ENCODE data around the gene ATG4A. TPM values are rescaled to one million over a fixed set of nuclear protein-coding genes. Genes with fewer than 3 reads are reported as not detected.

Gene ATG4A
- total RNA-seq, 1 experiment from 2014 or later: 3.5 TPM

DNA sequence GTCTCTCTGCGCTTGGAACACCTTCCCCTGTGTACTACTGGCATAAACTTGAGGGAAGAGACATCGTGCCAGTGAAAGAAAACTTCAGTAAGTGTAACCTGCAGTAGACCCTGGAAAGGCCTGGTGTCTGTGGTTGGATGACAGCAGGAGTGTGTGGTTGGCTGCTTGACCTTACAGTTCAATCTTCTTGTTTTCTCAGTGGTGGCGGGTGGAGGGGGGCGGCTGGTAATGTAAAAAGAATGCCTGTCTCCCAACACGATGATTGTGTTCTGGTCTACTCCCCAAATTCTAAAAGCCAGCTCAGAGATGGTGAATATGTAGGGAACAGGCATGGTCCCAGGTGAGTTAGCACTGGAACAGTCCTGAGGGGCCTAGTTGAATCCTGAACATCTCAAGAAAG lies 18.8 kb upstream of the ATG4A start (continued):
- TF ChIP-seq TCF7 (CRISPR knock-in tag; IDR thresholded peaks at IDR 0.05; ENCODE audit: low read depth): no peak
- no peak for TF ChIP-seq ELF4 (CRISPR knock-in tag; IDR thresholded peaks at IDR 0.05; ENCODE audit: low read depth)
- TF ChIP-seq ZNF396 (CRISPR knock-in tag; IDR thresholded peaks at IDR 0.05; ENCODE audit: borderline replicate concordance): no peak
- TF ChIP-seq, protein P1, sequence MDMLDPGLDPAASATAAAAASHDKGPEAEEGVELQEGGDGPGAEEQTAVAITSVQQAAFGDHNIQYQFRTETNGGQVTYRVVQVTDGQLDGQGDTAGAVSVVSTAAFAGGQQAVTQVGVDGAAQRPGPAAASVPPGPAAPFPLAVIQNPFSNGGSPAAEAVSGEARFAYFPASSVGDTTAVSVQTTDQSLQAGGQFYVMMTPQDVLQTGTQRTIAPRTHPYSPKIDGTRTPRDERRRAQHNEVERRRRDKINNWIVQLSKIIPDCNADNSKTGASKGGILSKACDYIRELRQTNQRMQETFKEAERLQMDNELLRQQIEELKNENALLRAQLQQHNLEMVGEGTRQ (CRISPR knock-in tag; IDR thresholded peaks at IDR 0.05): no peak
- TF ChIP-seq GRHL2 (CRISPR knock-in tag; IDR thresholded peaks at IDR 0.05; ENCODE audit: insufficient replicate concordance, severe bottlenecking): no peak
- no peak for TF ChIP-seq TP53 (CRISPR knock-in tag; IDR thresholded peaks at IDR 0.05)
- TF ChIP-seq, protein P2, sequence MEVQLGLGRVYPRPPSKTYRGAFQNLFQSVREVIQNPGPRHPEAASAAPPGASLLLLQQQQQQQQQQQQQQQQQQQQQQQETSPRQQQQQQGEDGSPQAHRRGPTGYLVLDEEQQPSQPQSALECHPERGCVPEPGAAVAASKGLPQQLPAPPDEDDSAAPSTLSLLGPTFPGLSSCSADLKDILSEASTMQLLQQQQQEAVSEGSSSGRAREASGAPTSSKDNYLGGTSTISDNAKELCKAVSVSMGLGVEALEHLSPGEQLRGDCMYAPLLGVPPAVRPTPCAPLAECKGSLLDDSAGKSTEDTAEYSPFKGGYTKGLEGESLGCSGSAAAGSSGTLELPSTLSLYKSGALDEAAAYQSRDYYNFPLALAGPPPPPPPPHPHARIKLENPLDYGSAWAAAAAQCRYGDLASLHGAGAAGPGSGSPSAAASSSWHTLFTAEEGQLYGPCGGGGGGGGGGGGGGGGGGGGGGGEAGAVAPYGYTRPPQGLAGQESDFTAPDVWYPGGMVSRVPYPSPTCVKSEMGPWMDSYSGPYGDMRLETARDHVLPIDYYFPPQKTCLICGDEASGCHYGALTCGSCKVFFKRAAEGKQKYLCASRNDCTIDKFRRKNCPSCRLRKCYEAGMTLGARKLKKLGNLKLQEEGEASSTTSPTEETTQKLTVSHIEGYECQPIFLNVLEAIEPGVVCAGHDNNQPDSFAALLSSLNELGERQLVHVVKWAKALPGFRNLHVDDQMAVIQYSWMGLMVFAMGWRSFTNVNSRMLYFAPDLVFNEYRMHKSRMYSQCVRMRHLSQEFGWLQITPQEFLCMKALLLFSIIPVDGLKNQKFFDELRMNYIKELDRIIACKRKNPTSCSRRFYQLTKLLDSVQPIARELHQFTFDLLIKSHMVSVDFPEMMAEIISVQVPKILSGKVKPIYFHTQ (CRISPR knock-in tag; IDR thresholded peaks at IDR 0.05): no peak
- TF ChIP-seq, protein P3, sequence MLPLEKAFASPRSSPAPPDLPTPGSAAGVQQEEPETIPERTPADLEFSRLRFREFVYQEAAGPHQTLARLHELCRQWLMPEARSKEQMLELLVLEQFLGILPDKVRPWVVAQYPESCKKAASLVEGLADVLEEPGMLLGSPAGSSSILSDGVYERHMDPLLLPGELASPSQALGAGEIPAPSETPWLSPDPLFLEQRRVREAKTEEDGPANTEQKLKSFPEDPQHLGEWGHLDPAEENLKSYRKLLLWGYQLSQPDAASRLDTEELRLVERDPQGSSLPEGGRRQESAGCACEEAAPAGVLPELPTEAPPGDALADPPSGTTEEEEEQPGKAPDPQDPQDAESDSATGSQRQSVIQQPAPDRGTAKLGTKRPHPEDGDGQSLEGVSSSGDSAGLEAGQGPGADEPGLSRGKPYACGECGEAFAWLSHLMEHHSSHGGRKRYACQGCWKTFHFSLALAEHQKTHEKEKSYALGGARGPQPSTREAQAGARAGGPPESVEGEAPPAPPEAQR (CRISPR knock-in tag; IDR thresholded peaks at IDR 0.05): no peak

DNA sequence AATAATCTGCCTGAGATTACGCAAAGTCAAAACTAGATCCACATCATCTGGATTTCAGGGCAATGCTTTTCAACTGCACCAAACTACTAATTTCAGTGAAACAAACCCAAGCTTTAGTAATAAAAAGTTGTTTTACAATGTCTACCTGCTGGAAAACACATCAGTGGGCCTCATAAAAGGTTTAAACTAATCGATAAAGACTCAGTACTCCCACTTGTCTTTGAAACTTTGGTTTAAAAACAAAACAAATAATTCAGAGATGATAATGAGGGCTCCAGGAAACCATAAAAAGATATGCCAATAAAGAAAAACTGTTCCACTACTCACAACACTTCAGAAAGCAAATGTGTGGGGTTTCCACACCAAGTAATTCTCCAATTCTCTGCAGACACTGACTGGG lies 10.5 kb upstream of the ATG4A start:
- Mint-ChIP-seq H3K4me1 (no peaks in the 10 kb centered on the region), H3K4me3 (no peak overlapping the region), H3K27me3 (ENCODE audit: low read depth) (no peaks in the 10 kb centered on the region), H3K36me3 (peaks cover 9% of the 10 kb centered on the region), H3K9me3 (no peaks in the 10 kb centered on the region), H3K27ac (no peak overlapping the region)
- TF ChIP-seq, protein P4, sequence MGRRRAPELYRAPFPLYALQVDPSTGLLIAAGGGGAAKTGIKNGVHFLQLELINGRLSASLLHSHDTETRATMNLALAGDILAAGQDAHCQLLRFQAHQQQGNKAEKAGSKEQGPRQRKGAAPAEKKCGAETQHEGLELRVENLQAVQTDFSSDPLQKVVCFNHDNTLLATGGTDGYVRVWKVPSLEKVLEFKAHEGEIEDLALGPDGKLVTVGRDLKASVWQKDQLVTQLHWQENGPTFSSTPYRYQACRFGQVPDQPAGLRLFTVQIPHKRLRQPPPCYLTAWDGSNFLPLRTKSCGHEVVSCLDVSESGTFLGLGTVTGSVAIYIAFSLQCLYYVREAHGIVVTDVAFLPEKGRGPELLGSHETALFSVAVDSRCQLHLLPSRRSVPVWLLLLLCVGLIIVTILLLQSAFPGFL (CRISPR knock-in tag; IDR thresholded peaks at IDR 0.05; ENCODE audit: borderline replicate concordance): no peak
- TF ChIP-seq, protein P5, sequence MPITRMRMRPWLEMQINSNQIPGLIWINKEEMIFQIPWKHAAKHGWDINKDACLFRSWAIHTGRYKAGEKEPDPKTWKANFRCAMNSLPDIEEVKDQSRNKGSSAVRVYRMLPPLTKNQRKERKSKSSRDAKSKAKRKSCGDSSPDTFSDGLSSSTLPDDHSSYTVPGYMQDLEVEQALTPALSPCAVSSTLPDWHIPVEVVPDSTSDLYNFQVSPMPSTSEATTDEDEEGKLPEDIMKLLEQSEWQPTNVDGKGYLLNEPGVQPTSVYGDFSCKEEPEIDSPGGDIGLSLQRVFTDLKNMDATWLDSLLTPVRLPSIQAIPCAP (CRISPR knock-in tag; IDR thresholded peaks at IDR 0.05): no peak
- TF ChIP-seq NFATC4 (CRISPR knock-in tag; IDR thresholded peaks at IDR 0.05): no peak
- TF ChIP-seq HMGA2 (CRISPR knock-in tag; IDR thresholded peaks at IDR 0.05): no peak
- TF ChIP-seq NR2C2 (CRISPR knock-in tag; IDR thresholded peaks at IDR 0.05): no peak
- no peak for TF ChIP-seq JUN (CRISPR knock-in tag; IDR thresholded peaks at IDR 0.05)
- no peak for TF ChIP-seq GRHL2 (CRISPR knock-in tag; IDR thresholded peaks at IDR 0.05; ENCODE audit: insufficient replicate concordance, severe bottlenecking)
- no peak for TF ChIP-seq SMAD4 (CRISPR knock-in tag; IDR thresholded peaks at IDR 0.05)
- no peak for TF ChIP-seq GTF2I (CRISPR knock-in tag; conservative IDR thresholded peaks at IDR 0.05)
- TF ChIP-seq, protein P3 (CRISPR knock-in tag; IDR thresholded peaks at IDR 0.05): no peak
- TF ChIP-seq, protein P2 (CRISPR knock-in tag; IDR thresholded peaks at IDR 0.05): no peak
- DNase-seq (ENCODE audit: low spot score) (no peak), ATAC-seq (no peak)
- ChIA-PET CTCF (no interaction called here), POLR2A (no interaction called here)

All from WTC11 (cell line).